Measurements from ENCODE around the gene SGTA. TPM values are rescaled to one million over a fixed set of nuclear protein-coding genes. Genes with fewer than 3 reads are reported as not detected.

Gene SGTA
- total and polyA plus RNA-seq, 9 of the 15 experiments (the other 6 are each of a cell fraction or from before 2014, with no cell fraction given): 1.4 to 110 (median 49.9) TPM

DNA sequence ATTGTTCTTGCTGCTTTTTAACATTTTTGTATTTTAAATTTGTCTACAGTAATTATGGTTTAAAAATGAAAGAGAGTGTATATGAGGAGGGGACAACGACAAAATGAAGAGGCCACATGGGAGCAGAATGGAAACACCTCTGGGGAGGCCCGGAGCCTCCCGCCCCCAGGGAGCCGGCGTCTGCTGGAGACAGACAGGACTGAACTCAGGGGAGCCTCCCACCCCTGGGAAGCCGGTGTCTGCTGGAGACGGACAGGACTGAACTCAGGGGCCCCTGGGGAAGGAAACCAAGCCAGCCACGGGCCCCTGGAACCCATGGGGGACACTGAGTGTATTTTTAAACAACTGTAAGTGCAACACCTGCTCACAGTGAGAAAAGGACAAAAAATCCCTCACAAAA lies 26.6 kb downstream of the SGTA start:
- DNase-seq (ENCODE audit: extremely low read depth in 1 of 4, low spot score in 3 of 4) (no peak), ATAC-seq (no peak), FAIRE-seq (no peak)
- no peak overlapping the region for H3K4me2 ChIP-seq (ENCODE audit: insufficient read depth, low read length)
- WGBS (ENCODE audit: insufficient coverage, low coverage, missing lambda C conversion rate): 86% methylated on average over 8 of the region's 8 CpGs
- H3K27me3 ChIP-seq (ENCODE audit: control insufficient read depth in 2 of 2, insufficient read depth in 2 of 2, low read length in 2 of 2): no peaks in the 10 kb centered on the region
- no peaks in the 10 kb centered on the region for H3K9me3 ChIP-seq (replicated peaks; ENCODE audit: control insufficient read depth, insufficient read depth, low read depth, low read length)
- no peak overlapping the region for H3K27ac ChIP-seq (ENCODE audit: extremely low read depth, low read depth, low read length)
- no peaks in the 10 kb centered on the region for H3K79me2 ChIP-seq (ENCODE audit: control insufficient read depth, insufficient read depth, low read length)
- H3K9ac ChIP-seq (ENCODE audit: insufficient read depth in 1 of 2, low read depth in 2 of 2, low read length in 2 of 2): no peak overlapping the region; a peak in 1 of 4 replicates
- no peak for TF ChIP-seq PML (IDR thresholded peaks at IDR 0.05; ENCODE audit: low read length)
- no peak for TF ChIP-seq GTF2F1 (IDR thresholded peaks at IDR 0.05; ENCODE audit: low read depth, low read length)
- no peak for TF ChIP-seq TBP (optimal IDR thresholded peaks at IDR 0.05; ENCODE audit: low read depth, low read length)
- no peak for TF ChIP-seq ARID3B (CRISPR knock-in tag; IDR thresholded peaks at IDR 0.05; ENCODE audit: borderline replicate concordance)
- TF ChIP-seq MAFG (tag; conservative IDR thresholded peaks at IDR 0.05): no peak
- TF ChIP-seq ZNF212 (CRISPR knock-in tag; IDR thresholded peaks at IDR 0.05): no peak
- TF ChIP-seq HMG20A (CRISPR knock-in tag; conservative IDR thresholded peaks at IDR 0.05): no peak
- TF ChIP-seq, protein P1, sequence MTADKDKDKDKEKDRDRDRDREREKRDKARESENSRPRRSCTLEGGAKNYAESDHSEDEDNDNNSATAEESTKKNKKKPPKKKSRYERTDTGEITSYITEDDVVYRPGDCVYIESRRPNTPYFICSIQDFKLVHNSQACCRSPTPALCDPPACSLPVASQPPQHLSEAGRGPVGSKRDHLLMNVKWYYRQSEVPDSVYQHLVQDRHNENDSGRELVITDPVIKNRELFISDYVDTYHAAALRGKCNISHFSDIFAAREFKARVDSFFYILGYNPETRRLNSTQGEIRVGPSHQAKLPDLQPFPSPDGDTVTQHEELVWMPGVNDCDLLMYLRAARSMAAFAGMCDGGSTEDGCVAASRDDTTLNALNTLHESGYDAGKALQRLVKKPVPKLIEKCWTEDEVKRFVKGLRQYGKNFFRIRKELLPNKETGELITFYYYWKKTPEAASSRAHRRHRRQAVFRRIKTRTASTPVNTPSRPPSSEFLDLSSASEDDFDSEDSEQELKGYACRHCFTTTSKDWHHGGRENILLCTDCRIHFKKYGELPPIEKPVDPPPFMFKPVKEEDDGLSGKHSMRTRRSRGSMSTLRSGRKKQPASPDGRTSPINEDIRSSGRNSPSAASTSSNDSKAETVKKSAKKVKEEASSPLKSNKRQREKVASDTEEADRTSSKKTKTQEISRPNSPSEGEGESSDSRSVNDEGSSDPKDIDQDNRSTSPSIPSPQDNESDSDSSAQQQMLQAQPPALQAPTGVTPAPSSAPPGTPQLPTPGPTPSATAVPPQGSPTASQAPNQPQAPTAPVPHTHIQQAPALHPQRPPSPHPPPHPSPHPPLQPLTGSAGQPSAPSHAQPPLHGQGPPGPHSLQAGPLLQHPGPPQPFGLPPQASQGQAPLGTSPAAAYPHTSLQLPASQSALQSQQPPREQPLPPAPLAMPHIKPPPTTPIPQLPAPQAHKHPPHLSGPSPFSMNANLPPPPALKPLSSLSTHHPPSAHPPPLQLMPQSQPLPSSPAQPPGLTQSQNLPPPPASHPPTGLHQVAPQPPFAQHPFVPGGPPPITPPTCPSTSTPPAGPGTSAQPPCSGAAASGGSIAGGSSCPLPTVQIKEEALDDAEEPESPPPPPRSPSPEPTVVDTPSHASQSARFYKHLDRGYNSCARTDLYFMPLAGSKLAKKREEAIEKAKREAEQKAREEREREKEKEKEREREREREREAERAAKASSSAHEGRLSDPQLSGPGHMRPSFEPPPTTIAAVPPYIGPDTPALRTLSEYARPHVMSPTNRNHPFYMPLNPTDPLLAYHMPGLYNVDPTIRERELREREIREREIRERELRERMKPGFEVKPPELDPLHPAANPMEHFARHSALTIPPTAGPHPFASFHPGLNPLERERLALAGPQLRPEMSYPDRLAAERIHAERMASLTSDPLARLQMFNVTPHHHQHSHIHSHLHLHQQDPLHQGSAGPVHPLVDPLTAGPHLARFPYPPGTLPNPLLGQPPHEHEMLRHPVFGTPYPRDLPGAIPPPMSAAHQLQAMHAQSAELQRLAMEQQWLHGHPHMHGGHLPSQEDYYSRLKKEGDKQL (CRISPR knock-in tag; IDR thresholded peaks at IDR 0.05; ENCODE audit: borderline replicate concordance): no peak
- TF ChIP-seq SIRT6 (IDR thresholded peaks at IDR 0.05; ENCODE audit: low read depth, low read length): no peak
- TF ChIP-seq GATA2 (CRISPR knock-in tag; IDR thresholded peaks at IDR 0.05): no peak
- no peak for TF ChIP-seq U2AF1 (optimal IDR thresholded peaks at IDR 0.05; ENCODE audit: low read depth, low read length)
- no peak for TF ChIP-seq DMBX1 (CRISPR knock-in tag; IDR thresholded peaks at IDR 0.05; ENCODE audit: borderline replicate concordance)
- no peak for TF ChIP-seq TFAP4 (CRISPR knock-in tag; IDR thresholded peaks at IDR 0.05; ENCODE audit: borderline replicate concordance)
- no TSS peak for BruUV-seq (replicated peaks)
- CTCF ChIA-PET (ENCODE audit: low intra/inter-chr PET ratio): interaction anchor here (0.6 kb wide), 1 partner anchor 512 kb away, joined by 6 read pairs; no protein-coding TSS in a partner anchor
- H3K36me3 ChIP-seq (ENCODE audit: control insufficient read depth, insufficient read depth, low read length): peaks cover 78% of the 10 kb centered on the region; the same call in 2 of the 3 replicates
- H2AFZ ChIP-seq (ENCODE audit: low read depth, low read length): no peak overlapping the region
- no peaks in the 10 kb centered on the region for H3K9me1 ChIP-seq (ENCODE audit: control insufficient read depth, insufficient read depth, low read length)
- POLR2A ChIA-PET: interaction anchor here (1.1 kb wide), 1 partner anchor 19 kb away, joined by 3 read pairs; no protein-coding TSS in a partner anchor
- in situ Hi-C loops (cut with MboI) (no loop called here), intact Hi-C loops (cut with micrococcal nuclease) (no loop called here)
- H3K4me1 ChIP-seq (replicated peaks in 1 of 2; ENCODE audit: control insufficient read depth in 2 of 2, insufficient read depth in 2 of 2, low read length in 2 of 2): peaks cover 0 to 12% of the 10 kb centered on the region in 2 experiments; a peak in 1 of 5 replicates
- H4K20me1 ChIP-seq (replicated peaks; ENCODE audit: control insufficient read depth, insufficient read depth, low read length): no peaks in the 10 kb centered on the region
- H3K4me3 ChIP-seq: no peak overlapping the region

Data from K562 (cell line).